ENCODE measurements around the gene TRIML1.

The TRIML1 gene

GRCh38 chr4:188194421-188194820 is 55.2 kb downstream of the TRIML1 start:
- no peak overlapping the region for H3K4me3 ChIP-seq (ENCODE audit: low read depth, low read length)
- H3K27ac ChIP-seq (ENCODE audit: extremely low read depth, low read depth, low read length) = no peak overlapping the region
- H3K4me1 ChIP-seq (ENCODE audit: control insufficient read depth, insufficient read depth, low read length) = peaks cover 5% of the 10 kb centered on the region
- no peaks in the 10 kb centered on the region for H3K9me3 ChIP-seq (ENCODE audit: control insufficient read depth, insufficient read depth, low read depth, low read length)
- ChIA-PET CTCF (no interaction called here), POLR2A (no interaction called here)
- no peaks in the 10 kb centered on the region for H3K36me3 ChIP-seq (ENCODE audit: control insufficient read depth in 2 of 2, insufficient read depth in 1 of 2, low read length in 2 of 2)
- no peak for TF ChIP-seq ZSCAN4 (tag by site-specific recombination; IDR thresholded peaks at IDR 0.05)
- no peak for TF ChIP-seq CTCF (tag by site-specific recombination; IDR thresholded peaks at IDR 0.05)
- no peak for TF ChIP-seq ZNF777 (tag by site-specific recombination; IDR thresholded peaks at IDR 0.05; ENCODE audit: borderline replicate concordance)
- no peak for TF ChIP-seq ZNF223 (tag by site-specific recombination; IDR thresholded peaks at IDR 0.05)
- TF ChIP-seq ZNF2 (tag by site-specific recombination; IDR thresholded peaks at IDR 0.05) = no peak
- no peak for TF ChIP-seq ZNF596 (tag by site-specific recombination; IDR thresholded peaks at IDR 0.05)
- TF ChIP-seq ZNF514 (tag by site-specific recombination; IDR thresholded peaks at IDR 0.05) = no peak
- TF ChIP-seq KLF16 (tag by site-specific recombination; IDR thresholded peaks at IDR 0.05) = no peak
- TF ChIP-seq ZFHX2 (tag by site-specific recombination; conservative IDR thresholded peaks at IDR 0.05) = no peak
- TF ChIP-seq HOXD13 (CRISPR knock-in tag; IDR thresholded peaks at IDR 0.05; ENCODE audit: borderline replicate concordance) = no peak
- TF ChIP-seq ZNF148 (tag by site-specific recombination; IDR thresholded peaks at IDR 0.05; ENCODE audit: borderline replicate concordance) = no peak
- no peak for TF ChIP-seq ZNF548 (tag by site-specific recombination; IDR thresholded peaks at IDR 0.05)
- no peak for TF ChIP-seq ZNF555 (tag by site-specific recombination; conservative IDR thresholded peaks at IDR 0.05)
- TF ChIP-seq BCL11B (tag by site-specific recombination; IDR thresholded peaks at IDR 0.05; ENCODE audit: low read depth) = no peak

GRCh38 chr4:188195389-188195985 is 56.2 kb downstream of the TRIML1 start:
- TF ChIP-seq ZSCAN18 (tag by site-specific recombination; IDR thresholded peaks at IDR 0.05) (no peak), ZBTB49 (tag by site-specific recombination; IDR thresholded peaks at IDR 0.05; ENCODE audit: low read depth) (no peak), ZNF704 (tag by site-specific recombination; IDR thresholded peaks at IDR 0.05) (no peak), ZFHX2 (tag by site-specific recombination; conservative IDR thresholded peaks at IDR 0.05) (no peak), ZNF791 (tag by site-specific recombination; IDR thresholded peaks at IDR 0.05) (no peak), AEBP2 (tag by site-specific recombination; IDR thresholded peaks at IDR 0.05; ENCODE audit: borderline replicate concordance) (no peak), KLF1 (tag by site-specific recombination; IDR thresholded peaks at IDR 0.05) (no peak), ZNF776 (tag by site-specific recombination; IDR thresholded peaks at IDR 0.05; ENCODE audit: borderline replicate concordance) (no peak), ZSCAN16 (tag by site-specific recombination; IDR thresholded peaks at IDR 0.05) (no peak), ZNF837 (tag by site-specific recombination; IDR thresholded peaks at IDR 0.05) (no peak)
- H3K9me3 ChIP-seq (ENCODE audit: control insufficient read depth, insufficient read depth, low read depth, low read length) = no peaks in the 10 kb centered on the region
- H3K36me3 ChIP-seq (ENCODE audit: control insufficient read depth in 2 of 2, insufficient read depth in 1 of 2, low read length in 2 of 2) = no peaks in the 10 kb centered on the region
- peaks cover 5% of the 10 kb centered on the region for H3K4me1 ChIP-seq (ENCODE audit: control insufficient read depth, insufficient read depth, low read length)
- no peak overlapping the region for H3K27ac ChIP-seq (ENCODE audit: extremely low read depth, low read depth, low read length)
- ChIA-PET CTCF (no interaction called here), POLR2A (no interaction called here)
- H3K4me3 ChIP-seq (ENCODE audit: low read depth, low read length) = no peak overlapping the region
